ENCODE measurements around the gene SYCP2.

Gene SYCP2

DNA sequence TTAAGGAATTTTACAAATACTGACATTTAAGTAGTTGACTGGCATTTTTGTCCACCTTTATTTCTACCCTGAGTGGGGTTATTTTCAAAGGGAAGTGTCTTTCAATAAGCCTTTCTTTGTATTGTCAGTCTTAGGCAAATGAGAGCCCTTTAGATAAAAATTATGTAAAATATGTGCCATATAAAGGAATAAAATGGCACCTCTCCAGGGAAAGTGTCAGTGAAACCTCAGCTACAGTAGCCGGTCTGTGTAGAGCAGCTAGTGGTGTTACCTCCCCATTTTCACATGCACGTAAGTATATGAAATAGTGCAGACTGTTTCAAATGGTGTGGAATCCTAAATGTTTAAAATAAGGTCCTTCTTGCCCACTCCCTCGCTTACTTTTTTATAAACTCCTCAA lies 11.7 kb upstream of the SYCP2 start:
- no peak for DNase-seq (ENCODE audit: low spot score)

DNA sequence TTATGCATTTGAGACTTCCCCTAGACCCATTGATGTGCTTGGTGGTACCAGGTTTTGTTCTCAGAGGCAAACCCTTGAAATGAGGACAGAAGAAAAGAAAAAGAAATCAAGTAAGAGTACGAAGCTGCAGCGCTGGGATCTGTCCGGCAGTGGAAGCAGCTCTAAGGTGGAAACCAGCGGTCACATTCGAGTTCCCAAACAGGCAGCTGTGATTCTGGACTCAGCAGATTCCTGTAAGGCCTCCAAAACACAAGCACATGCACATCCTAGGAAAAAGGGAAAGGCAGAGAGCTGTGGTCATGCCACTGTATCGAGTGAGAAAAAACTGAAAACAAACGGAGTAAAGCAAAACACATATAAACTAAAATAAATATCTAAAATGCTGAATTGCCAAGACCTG lies 11.3 kb upstream of the SYCP2 start:
- DNase-seq (ENCODE audit: low spot score): no peak

DNA sequence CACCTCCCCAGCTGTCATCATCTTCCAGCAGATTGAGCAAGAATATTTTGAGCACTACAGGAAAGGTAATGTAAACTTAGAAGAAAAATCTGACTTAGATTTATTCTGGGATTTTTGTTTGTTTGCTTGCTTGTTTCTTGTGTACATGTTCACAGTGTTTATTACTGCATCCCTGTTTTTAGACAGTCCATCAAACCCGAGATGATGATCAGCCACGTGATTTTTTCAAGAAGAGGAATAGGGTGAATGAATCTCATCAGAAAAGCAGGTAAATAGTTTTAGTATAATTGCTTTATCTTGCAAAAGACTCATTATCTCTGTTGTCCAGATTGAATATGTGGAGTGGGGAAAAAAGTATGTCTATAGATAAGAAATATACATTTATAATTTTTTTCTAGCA lies 8.8 kb upstream of the SYCP2 start:
- no peak for DNase-seq (ENCODE audit: low spot score)

DNA sequence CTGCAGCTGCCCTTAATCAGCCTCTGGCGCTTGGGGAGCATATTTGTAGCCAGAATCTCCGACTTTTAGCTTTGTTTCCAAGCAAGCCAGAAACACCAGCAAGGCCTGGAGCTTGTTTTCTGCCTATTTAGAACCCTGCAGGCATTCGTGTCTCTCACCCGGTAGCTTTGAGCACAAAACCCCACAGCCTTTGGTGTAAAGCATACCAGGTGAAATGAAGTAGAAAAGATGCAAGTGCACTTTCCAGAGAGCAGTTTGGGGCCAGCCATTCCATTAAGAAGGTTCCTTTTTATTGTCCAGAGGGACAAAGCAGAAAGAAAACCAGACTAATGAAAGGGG lies 7.5 kb upstream of the SYCP2 start:
- no peak for DNase-seq (ENCODE audit: low spot score)

DNA sequence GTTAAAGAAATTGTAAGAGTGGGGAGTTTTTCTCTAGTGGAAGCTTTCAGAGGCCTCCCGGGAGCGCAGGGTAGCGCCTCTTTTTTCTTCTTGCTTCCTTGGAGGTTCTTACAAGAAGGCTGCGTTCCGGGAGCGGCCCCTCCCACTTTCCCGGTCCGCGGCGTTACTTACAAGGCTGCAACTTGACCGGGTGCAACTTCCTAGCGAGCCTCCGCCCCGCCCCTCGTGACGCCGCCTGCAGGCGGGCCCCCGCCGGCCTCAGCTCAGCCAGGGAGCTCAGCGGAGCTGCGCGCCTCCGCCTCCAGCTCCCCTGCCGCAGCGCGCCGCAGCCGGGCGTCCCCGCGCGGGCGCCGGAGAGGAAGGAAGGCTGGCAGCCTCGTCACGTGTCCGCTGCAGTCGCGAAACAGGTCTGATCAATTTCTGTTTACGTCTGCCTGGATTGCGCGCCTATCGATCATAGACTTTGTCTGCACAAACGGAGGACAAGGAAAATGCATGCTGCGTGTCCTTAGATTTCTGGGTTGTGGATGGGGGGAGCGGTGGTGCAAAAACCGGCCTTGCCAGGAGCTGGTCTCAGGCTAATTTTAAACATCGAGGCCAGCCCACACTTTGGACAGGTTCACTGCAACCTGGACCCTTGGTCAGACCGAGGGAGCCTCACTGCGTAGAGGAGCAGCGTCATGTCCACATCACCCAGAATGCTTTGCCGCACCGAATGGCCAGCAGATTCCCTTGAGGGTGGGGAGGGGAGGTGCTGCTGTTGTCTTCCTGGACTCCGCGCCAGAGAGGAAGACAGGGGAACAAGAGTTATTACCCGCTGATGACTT lies 6.9 kb upstream of the SYCP2 start, which contains the start of the genes FAM217B and PPP1R3D:
FAM217B (plus strand) TSS at position 261 of the 827 bp plus-strand sequence. CDS start 3,555 bp downstream, outside the sequence.
PPP1R3D (minus strand) TSS at position 177 of the 827 bp plus-strand sequence. CDS start 374 bp downstream, outside the sequence.
- peak; percentile 98 for DNase-seq (ENCODE audit: low spot score)

DNA sequence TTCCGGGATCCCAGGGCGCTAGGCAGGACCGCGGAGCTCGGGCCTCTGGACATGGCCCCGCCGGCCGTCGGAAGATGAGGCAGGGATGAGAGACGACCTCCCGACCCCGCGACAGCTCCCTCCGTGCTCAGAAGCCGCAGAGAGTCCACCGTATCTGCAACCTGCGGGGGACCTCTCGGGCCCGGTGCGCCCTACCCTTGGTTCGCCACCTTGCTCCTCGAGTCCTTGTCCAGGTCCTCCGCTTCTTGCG lies 6.4 kb upstream of the SYCP2 start:
- DNase-seq (ENCODE audit: low spot score): peak; percentile 26

DNA sequence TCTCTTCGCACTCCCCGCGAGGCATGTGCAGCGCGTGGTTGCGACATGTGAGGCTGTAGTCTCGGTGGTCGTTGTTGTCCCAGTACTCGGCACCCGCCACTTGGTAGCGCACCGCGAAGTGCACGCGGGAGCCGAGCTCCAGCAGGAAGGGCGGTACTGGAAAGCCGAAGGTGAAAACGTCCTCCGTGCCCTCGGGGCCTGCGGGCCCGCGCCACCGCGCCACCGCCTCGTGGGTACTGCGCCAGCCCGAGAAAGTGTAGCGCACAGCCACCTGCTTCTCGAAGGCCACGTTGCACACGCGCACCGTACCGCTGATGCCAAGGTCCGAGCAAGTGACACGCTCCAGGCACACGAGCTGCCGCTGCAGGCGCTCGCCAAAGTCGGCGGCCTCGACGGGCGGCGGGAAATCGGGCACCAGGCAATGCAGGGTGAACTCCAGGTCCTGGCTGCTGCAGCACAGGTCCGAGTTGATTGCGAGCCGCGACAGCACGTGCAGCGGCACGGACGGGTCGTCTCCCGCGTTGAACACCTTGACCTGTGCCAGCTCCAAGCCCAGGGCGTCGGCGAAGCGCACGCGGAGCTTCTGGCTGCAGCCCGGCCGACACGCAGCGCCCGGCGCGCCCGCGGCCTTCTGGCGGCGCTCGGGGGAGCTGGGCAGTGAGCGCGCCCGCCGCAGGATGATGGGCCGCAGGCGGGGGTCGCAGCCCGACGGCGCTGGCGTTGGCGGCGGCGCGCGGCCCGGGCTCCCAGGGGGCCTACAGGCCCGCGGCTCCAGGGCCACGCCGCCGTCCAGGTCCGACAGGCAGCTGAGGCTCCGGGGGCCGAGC lies 5.8 kb upstream of the SYCP2 start:
- DNase-seq (ENCODE audit: low spot score): no peak

DNA sequence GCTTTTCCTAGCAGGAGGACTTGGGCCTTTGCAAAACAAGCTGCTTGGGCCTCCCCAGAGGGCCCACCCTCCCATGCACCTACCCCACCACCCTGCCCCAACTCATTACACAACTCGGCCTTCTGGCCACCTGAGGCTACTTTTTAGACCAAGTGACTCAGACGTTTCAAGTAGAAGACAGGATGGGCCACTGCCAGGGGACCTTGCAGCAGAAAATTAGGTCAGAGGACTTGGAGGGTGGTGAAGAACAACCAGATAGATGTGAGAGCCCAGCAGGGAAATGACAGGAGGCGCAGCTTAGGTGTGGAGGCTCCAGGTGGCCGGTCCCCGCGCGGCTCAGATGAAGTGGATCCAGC lies 5.2 kb upstream of the SYCP2 start:
- peak; percentile 19 for DNase-seq (ENCODE audit: low spot score)

DNA sequence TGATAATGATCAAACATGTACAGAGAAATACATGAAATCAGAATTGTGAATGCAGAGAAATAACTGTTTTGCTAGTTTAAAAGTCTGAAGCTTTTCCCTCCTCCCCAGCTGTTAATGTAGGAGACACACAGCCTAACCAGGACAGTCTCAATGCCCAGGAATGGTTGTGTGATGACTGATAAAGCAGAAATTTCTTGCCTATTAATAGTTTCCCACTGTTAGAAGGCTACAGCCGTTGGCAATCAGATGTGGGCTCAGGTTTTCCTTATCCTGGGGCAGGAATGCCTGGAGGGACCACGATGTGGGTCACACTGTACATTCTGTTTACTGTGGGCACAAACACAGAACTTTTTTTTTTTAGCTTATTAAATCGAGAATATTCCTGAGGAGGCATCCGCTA lies 4.8 kb upstream of the SYCP2 start:
- peak; percentile 80 for DNase-seq (ENCODE audit: low spot score)

DNA sequence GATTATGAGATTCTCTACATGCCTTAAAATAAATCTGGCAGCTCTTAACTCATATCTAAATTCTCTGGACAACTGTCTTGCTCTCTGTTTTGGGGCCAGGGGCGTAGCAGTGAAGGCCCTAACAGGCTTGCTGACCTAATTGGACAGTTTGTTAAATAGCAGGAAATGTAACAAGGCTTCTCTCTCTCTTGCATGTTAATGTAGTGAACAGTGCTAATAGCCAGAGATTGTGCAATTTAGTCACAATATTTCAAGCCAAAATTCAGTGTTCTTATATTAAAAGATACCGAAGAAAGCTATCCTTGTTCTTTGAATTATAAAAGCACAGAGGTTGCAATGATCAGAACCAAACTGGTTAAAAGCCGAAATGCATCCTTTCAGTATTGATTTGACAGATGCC lies 3.7 kb upstream of the SYCP2 start:
- no peak for DNase-seq (ENCODE audit: low spot score)

DNA sequence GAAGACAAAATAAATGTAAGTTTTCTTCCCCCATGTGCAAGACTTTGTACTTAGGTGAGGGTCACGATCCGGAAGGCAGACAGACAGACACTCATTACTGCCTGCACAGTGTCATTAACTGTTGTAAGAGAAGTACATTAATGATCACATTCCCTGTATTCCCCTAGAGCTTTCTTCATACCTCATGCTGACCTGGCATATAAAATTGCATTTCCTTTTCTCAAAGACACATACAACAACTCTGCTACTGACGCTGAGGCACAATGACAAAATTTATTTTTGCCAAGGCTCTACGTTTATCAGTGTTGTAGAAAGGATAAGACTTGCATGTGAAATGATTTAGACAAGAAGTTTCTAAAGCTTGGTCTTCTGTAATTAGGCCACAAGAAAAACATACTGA lies 3.0 kb upstream of the SYCP2 start:
- DNase-seq (ENCODE audit: low spot score): no peak

DNA sequence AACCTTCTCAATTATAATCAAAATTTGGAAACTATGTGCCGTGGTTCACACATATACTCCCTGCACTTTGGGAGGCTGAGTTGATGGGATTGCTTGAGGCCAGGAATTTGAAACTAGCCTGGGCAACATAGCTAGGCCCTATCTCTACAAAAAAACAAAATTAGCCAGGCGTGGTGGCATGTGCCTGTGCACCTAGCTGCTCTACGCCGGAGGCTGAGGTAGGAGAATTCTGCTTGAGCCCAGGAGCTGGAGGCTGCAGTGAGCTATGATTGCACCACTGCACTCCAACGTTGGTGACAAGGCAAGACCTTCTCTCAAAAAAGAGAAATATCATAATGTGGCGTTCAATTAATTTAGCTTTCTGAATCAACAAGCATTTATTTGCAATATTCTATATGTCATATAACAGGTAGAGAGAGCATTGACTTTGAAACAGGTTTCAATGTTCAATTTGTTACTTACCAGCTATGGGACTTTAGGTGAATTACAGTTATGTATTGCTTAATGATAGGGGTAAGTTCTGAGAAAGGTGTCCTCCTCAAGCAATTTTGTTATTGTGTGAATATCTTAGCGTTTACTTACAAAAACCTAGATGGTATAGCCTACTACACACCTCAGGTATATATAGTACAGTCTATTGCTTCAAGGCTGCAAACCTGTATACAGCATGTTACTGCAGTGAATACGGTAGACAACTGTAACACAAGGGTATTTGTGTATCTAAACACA lies 2.2 kb upstream of the SYCP2 start:
- DNase-seq (ENCODE audit: low spot score): no peak

DNA sequence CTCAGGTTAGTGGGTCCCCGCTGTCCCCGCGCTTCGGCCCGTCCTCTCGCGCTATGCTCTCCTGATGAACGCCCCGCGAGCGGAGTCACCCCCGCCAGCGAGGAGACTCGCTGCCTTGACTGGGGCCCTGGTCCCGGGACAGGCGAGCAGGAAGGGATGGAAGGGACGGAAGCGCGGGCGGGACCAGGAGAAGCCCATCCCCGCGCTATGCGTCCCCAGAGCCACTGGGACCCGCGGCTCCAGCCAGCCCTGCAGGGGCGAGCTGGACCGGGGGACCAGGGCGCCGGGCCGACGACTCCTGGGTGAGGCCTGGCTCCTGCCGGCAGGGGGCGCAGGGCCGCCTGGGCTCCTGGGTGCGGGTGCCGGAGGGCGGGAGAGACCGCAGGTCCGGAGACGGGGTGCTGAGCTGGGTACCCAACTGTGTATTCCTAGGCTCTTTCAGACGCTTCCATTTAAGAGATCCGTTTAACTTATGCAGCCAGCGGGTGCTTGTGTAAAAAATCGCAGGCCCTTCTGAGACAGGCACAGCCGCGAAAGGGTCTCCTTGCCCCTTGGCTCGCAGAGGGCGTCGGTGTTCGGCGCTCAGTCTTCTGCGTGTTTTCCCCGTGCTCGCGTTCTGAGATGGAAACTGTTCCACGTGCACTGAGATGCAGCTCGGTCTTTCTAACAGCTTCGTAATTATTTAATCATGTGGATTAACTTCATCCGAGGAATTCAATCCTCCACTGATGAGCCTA lies 580 bp upstream of the SYCP2 start:
- peak; percentile 90 for DNase-seq (ENCODE audit: low spot score)

DNA sequence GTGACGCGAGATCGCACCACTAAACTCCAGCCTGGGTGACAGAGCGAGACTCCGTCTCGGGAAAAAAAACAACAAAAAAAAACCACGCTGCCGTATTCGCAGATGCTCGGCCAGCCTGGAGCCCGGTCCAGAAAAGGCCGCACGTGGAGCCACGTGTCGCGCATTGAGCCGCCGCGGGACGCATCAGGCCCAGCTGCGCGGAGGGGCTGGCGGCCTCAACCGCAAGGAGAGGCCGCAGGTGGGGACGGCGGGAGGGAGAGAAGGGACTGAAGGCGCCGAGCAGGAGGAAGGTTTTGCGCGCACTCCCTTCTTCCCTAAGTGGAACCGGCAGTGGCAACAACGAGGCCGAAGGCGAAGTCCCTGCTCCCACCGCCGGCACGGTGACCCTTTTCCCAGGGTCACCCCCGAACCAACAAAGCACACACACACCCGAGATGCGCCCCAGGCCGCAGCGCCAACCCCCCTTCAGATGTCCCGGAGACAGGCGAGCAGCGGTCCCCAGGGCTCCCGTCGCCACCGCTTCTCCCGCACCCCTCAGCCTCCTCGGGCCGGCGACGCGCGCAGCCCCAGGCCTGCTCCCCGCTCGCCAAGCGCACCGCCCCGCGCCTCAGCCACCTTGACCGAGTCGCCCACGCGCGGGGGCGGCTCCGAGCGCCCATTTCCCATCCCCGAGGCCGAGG lies 681 bp downstream of the SYCP2 start:
- no peak for DNase-seq (ENCODE audit: low spot score)

DNA sequence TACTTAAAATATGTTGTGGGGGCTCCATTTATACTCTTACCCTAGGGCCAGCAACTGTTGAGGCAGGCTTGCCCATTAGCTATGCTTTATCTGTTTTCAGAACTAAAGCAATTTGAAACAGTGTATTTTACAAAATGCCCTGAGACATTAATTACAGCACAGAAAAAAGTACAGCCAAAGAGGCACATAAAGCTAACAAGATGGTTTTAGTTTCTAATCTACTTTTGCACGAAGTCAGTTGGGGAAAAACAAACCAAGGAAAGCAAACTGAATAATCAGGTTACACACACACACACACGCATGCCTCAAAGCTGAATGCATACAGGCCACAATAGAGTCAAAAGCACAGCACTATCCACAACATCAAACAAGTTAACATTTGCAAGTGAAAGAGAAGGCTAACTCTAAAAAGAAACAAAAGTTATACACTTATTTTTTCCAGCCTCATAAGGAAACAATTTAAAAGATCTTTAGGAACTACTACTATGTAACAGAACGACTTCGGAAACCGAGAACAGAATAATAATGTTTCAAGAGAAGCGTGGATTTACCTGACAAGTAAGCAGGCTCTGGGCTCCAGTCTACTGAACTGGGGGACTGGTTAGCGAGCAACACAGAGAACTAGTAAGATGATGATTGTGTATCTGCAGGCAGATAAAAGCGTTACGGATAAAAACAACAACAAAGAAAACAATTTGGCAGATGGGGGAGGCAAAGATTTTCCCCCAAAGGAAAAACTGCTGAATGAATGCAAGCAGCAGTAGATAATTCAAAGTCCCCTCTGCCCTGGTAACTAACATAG lies 1.7 kb downstream of the SYCP2 start:
- no peak for DNase-seq (ENCODE audit: low spot score)

DNA sequence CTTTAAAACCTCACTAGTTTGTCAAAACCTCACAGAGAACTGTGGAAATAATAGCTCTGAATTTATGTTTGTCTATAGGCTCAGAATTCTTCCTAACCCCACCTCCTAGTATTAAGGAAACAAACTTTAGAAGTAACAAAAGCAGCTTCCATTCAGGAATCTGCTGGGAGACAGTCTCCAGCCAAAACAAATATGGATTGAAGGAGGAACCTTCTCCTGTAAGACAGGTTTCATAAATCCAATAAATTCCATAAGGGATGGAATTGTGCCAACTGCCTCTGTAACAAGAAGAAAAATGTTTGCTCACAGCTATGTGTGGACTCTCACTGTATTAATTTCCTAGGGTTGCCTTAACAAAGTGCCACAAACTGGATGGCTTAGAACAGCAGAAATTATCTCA lies 7.5 kb downstream of the SYCP2 start:
- no peak for DNase-seq (ENCODE audit: low spot score)

DNA sequence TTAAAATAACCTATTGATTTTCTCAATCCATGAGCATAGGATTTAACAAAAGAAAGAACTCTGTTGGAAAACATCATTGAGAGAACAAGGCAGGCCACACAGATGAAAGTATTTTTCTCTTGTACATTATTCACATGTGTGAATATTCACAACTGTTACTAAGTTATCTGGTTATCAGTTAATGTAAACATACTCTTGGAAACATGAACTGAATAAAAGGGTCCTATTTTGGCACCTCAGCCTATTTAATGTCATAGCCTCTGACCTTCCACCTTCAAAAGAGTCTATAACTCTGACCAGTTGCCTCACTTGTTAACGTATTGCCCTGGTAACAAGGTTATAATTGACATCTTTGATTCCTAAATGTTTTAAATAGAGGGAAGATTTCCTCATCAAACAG lies 8.1 kb downstream of the SYCP2 start:
- no peak for DNase-seq (ENCODE audit: low spot score)

DNA sequence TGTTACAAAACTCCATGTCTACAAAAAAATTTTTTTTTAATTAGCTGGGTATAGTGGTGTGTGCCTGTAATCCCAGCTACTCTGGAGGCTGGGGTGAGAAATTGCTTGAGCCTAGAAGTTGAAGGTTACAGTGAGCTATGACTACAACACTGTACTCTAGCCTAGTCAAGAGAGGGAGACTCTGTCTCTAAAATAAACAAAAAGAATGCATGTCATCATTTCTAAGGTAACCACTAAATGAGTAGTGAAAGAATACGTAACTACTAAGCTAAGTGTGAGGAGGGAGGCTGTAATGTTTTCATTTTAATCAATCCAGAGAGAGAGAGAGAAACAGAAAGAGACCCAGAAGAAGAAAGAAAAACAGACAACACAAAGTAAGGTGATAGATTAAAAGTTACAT lies 9.9 kb downstream of the SYCP2 start:
- DNase-seq (ENCODE audit: low spot score): no peak

DNA sequence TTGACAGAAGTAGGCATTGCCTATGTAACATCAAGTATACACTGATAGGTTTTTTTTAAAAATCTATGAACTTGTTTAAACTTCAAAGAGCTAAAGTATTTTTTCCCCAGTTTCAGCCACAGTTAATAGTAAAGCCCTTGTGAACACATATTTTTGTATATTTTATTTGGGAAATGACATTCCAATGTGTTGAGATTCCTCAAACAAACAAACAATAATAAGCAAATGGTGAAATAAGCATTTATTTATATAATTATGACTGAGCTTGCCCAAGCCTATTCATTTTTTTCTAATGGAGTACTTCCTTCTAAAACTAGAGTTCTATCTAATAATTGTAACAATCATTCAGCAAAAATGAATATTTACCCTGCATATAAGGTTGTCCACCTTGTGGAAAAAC lies 12.5 kb downstream of the SYCP2 start:
- DNase-seq (ENCODE audit: low spot score): no peak

DNA sequence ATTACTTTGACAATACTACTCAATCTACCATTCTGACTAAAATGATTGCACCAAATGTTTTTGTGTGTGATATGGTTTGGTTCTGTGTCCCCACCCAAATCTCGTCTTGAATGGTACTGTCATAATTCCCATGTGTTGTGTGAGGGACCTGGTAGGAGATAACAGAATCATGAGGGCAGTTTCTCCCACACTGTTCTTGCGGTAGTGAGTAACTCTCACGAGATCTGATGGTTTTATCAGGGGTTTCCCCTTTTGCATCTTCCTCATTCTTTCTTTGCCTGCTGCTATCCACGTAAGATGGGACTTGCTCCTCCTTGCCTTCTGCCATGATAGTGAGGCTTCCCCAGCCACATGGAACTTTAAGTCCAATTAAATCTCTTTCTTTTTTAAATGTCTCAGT lies 20.8 kb downstream of the SYCP2 start:
- no peak for DNase-seq (ENCODE audit: low spot score)

DNA sequence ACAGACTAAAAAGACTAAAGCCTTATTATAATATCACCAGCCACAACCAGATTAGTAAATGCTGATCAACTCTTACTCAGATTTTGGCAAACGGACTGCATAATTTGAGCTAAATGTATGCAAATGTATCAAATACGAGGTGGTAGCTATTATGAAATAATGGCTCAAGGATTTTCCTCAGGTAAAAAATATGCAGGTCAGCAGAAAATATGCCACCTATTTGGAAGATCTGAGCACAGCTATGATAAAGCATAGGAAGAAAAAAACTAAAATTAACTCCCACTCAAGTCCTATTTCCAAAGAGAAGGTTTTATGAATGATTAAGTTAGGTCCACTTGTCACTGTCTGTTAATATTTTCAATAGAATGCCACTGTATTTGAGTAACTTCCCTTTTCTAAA lies 22.4 kb downstream of the SYCP2 start:
- no peak for DNase-seq (ENCODE audit: low spot score)
